Occipital lobe (tissue), 2 donors: Measurements from ENCODE around the gene ALKBH3. TPM values are rescaled to one million over a fixed set of nuclear protein-coding genes. Genes with fewer than 3 reads are reported as not detected.

Source experiments
- DNase-seq: peaks from one replicate; lab custom pipeline; 2025; lab: John Stamatoyannopoulos, UW
- total RNA-seq: library from RNA; depleted of rRNA; stranded (reverse); fragments of >200 nt; gene quantifications from one replicate; pipeline ENCODE4 v1.2.3, GENCODE V29; 2014

ALKBH3 gene
- total RNA-seq, 1 donor from 2014 or later, result 33.5 TPM

- no peak for DNase-seq
Measured at GRCh38 chr11:43937434-43938411, 57.1 kb downstream of the ALKBH3 start.

GRCh38 chr11:43941257-43941994, 60.8 kb downstream of the ALKBH3 start:
- DNase-seq, result no peak

GRCh38 chr11:43942662-43943371, 62.2 kb downstream of the ALKBH3 start:
- no peak for DNase-seq

GRCh38 chr11:43943372-43943930, 62.8 kb downstream of the ALKBH3 start:
- DNase-seq, result no peak

- no peak for DNase-seq
Measured at GRCh38 chr11:43943931-43944751, 63.5 kb downstream of the ALKBH3 start.

GRCh38 chr11:43944761-43945311, 64.2 kb downstream of the ALKBH3 start:
- DNase-seq, result peak; percentile 18

GRCh38 chr11:43947003-43947500, 66.4 kb downstream of the ALKBH3 start:
- DNase-seq, result no peak

- no peak for DNase-seq
Measured at GRCh38 chr11:43947815-43948214, 67.2 kb downstream of the ALKBH3 start.

GRCh38 chr11:43948341-43949225, 68.0 kb downstream of the ALKBH3 start:
- DNase-seq, result no peak

- DNase-seq, result no peak
Measured at GRCh38 chr11:43950311-43950855, 69.8 kb downstream of the ALKBH3 start.

- DNase-seq, result no peak
Measured at GRCh38 chr11:43951231-43951630, 70.6 kb downstream of the ALKBH3 start.

- no peak for DNase-seq
Measured at GRCh38 chr11:43952020-43952400, 71.4 kb downstream of the ALKBH3 start.

- no peak for DNase-seq
Measured at GRCh38 chr11:43952401-43953342, 72.0 kb downstream of the ALKBH3 start.

GRCh38 chr11:43953521-43953920, 72.9 kb downstream of the ALKBH3 start:
- DNase-seq, result no peak

GRCh38 chr11:43954241-43954640, 73.6 kb downstream of the ALKBH3 start:
- no peak for DNase-seq

GRCh38 chr11:43955381-43956118, 74.9 kb downstream of the ALKBH3 start:
- DNase-seq, result no peak

- DNase-seq, result no peak
Measured at GRCh38 chr11:43957571-43957970, 76.9 kb downstream of the ALKBH3 start.
